Measurements from ENCODE around the gene INHBE. TPM values are rescaled to one million over a fixed set of nuclear protein-coding genes. Genes with fewer than 3 reads are reported as not detected.

INHBE gene
- total RNA-seq, 4 donors from 2014 or later: not detected

GRCh38 chr12:57481671-57482070, 26.6 kb downstream of the INHBE start:
- TF ChIP-seq, protein P1, sequence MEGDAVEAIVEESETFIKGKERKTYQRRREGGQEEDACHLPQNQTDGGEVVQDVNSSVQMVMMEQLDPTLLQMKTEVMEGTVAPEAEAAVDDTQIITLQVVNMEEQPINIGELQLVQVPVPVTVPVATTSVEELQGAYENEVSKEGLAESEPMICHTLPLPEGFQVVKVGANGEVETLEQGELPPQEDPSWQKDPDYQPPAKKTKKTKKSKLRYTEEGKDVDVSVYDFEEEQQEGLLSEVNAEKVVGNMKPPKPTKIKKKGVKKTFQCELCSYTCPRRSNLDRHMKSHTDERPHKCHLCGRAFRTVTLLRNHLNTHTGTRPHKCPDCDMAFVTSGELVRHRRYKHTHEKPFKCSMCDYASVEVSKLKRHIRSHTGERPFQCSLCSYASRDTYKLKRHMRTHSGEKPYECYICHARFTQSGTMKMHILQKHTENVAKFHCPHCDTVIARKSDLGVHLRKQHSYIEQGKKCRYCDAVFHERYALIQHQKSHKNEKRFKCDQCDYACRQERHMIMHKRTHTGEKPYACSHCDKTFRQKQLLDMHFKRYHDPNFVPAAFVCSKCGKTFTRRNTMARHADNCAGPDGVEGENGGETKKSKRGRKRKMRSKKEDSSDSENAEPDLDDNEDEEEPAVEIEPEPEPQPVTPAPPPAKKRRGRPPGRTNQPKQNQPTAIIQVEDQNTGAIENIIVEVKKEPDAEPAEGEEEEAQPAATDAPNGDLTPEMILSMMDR (IDR thresholded peaks at IDR 0.05; ENCODE audit: low read depth): no peak

- TF ChIP-seq, protein P1 (IDR thresholded peaks at IDR 0.05; ENCODE audit: low read depth): no peak
Measured at GRCh38 chr12:57483466-57483865, 28.4 kb downstream of the INHBE start.

GRCh38 chr12:57485695-57486094, 30.6 kb downstream of the INHBE start:
- TF ChIP-seq, protein P1 (IDR thresholded peaks at IDR 0.05; ENCODE audit: low read depth): no peak

GRCh38 chr12:57487055-57487596, 32.0 kb downstream of the INHBE start:
- TF ChIP-seq, protein P1 (IDR thresholded peaks at IDR 0.05; ENCODE audit: low read depth): no peak

- TF ChIP-seq, protein P1 (IDR thresholded peaks at IDR 0.05; ENCODE audit: low read depth): no peak
Measured at GRCh38 chr12:57487597-57488401, 32.7 kb downstream of the INHBE start, which contains the start of gene MARS1. TSS of gene MARS1 (plus strand) at chr12:57488068. CDS start at chr12:57488091, 23 bp downstream.

GRCh38 chr12:57488402-57489156, 33.5 kb downstream of the INHBE start:
- TF ChIP-seq, protein P1 (IDR thresholded peaks at IDR 0.05; ENCODE audit: low read depth): no peak

DNA sequence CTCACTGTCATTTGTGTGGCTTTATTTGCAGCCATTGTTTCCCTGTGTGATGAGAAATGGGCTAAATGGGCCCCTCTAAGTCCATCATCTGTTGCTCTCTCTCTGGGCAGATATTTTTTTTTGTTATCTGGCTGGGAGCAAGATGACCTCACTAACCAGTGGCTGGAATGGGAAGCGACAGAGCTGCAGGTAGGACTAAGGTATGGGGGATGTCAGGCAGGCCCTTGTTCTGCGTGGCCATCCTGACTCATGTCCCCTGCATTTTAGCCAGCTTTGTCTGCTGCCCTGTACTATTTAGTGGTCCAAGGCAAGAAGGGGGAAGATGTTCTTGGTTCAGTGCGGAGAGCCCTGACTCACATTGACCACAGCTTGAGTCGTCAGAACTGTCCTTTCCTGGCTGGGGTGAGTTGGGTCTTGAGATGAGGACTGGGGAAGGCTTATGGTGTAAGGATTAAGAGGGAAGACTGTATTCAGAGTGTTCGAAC, 34.1 kb downstream of the INHBE start:
- TF ChIP-seq, protein P1 (IDR thresholded peaks at IDR 0.05; ENCODE audit: low read depth): no peak

Data from subcutaneous adipose tissue (tissue), 4 donors.